ENCODE data around the gene LGMN. TPM values are rescaled to one million over a fixed set of nuclear protein-coding genes. Genes with fewer than 3 reads are reported as not detected.

Gene LGMN
- total RNA-seq, 1 experiment from 2014 or later = 29.5 TPM

DNA sequence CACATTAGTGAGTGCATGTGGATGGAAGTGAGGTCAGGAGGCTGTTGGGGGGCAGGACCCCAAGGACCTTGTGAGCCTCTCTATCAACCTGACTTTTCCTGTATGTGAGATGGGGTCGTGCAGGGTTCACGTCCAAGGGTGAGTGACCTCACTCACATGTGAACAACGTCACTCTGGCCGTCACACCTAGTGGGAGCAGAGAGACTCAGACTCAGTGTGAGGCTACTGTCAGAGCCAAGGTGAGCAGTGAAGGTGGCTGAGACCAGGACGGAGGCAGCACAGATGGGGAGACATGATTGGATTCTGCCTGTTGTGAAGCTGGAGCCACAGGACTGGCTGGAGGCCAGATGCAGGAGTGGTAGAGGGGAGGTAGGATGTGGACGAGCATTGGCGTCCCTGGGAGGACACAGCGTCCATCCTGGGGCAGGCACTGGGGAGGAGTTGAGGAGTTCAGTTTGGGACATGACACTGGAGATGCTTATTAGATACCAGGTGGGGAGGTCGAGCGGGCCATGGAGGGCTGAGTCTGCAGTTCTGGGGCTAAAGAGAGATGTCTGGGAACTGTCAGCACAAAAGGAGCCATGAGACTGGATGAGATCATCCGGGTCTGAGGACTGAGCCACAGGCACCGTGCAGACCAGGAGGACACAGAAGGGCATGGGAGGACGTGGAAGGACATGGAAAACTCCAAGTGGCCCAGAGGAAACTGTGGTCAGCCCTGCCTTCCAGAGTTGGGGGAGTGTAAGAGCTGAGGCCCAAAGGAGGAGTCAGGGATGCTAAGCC is 92.8 kb downstream of the LGMN start:
- no peak for DNase-seq (ENCODE audit: low read depth)

- DNase-seq (ENCODE audit: low read depth) = no peak
Observed at GRCh38 chr14:92654239-92654901, 94.1 kb downstream of the LGMN start.

Other genes with a start within 250 kb of the LGMN start
- gene RIN3, start 234.8 kb downstream of the LGMN start, total RNA-seq (2014; rRNA removed; shearing (Covaris generic)) = 3.0 and 6.6 TPM in 2 replicates
- 20.4 and 23.6 TPM in 2 replicates for gene GOLGA5, start 45.7 kb upstream of the LGMN start, total RNA-seq (2014; rRNA removed; shearing (Covaris generic))
- not detected in 2 replicates for gene CHGA, start 174.5 kb upstream of the LGMN start, total RNA-seq (2014; rRNA removed; shearing (Covaris generic))